CD4-positive, alpha-beta T cell treated with Interleukin-1 beta for 1 hour (primary cell): ENCODE data around the gene DHRS3.

Experiments used
- DNase-seq, 2 donors: peaks; one replicate each; pipeline ENCODE4 v3.0.0-alpha.2; 2020 to 2022

DHRS3 gene

GRCh38 chr1:12637693-12638092, 19.7 kb upstream of the DHRS3 start:
- DNase-seq: no peak

- DNase-seq: no peak
Observed at GRCh38 chr1:12636098-12636950, 18.3 kb upstream of the DHRS3 start.

DNA sequence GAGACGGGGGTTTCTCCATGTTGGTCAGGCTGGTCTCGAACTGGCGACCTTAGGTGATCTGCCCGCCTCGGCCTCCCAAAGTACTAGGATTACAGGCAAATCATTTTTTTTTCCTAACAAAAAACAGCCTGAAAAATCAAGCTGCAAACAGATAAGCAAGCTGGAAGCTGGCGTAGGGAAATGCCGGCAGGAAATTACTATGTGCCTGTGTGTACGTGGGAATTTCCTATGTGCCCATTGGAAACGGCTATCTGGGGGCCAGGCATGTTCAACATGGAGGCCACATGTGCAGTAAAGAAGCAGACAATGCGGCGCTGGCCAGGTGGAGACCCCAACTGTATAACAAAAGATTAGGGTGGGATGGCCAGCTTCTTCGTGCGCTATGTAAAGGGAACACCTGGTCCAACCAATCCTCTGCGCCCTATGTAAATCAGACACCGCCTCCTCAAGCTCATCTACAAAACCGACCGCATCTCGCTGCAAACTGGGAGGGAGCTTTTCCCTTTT, 16.7 kb upstream of the DHRS3 start:
- DNase-seq: no peak

DNA sequence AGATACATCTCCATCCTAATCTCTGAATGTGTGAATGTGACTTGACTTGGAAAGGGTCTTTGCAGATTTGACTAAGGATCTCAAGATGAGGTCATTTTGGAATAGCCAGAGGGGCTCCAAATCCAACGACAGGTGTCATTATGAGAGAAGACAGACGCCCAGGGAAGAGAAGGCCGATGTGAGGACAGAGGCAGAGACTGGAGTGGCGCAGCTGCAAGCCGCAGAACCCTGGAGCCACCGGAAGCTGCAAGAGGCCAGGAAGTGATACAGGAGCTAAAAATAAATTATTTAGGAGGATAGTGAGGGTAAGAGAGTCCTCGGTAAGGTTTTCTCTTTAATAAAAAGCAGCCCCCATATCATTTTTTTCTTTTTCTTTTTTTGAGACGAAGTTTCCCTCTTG, 16.1 kb upstream of the DHRS3 start:
- no peak for DNase-seq

DNA sequence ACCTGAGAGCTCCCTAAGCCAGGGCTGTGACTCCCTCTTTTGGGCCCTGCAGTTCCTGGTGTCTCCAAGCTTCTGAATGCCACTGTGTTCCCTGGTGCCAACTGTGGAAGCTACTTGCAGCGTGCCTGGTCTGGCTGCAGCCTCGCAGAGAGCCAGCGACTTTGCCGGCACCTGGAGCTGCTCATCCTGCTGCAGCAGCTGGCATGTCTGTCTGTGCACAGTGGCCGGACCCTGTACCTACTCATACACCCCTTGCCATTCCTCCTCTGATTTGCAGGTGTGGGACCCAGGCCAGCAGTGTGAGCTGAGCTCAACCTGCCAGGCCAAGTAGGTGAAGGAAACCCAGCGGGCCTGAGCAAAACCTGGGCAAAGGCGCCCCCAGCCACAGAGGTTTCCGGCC, 13.6 kb upstream of the DHRS3 start:
- no peak for DNase-seq

- DNase-seq: no peak
Observed at GRCh38 chr1:12630946-12631530, 13.0 kb upstream of the DHRS3 start.

DNA sequence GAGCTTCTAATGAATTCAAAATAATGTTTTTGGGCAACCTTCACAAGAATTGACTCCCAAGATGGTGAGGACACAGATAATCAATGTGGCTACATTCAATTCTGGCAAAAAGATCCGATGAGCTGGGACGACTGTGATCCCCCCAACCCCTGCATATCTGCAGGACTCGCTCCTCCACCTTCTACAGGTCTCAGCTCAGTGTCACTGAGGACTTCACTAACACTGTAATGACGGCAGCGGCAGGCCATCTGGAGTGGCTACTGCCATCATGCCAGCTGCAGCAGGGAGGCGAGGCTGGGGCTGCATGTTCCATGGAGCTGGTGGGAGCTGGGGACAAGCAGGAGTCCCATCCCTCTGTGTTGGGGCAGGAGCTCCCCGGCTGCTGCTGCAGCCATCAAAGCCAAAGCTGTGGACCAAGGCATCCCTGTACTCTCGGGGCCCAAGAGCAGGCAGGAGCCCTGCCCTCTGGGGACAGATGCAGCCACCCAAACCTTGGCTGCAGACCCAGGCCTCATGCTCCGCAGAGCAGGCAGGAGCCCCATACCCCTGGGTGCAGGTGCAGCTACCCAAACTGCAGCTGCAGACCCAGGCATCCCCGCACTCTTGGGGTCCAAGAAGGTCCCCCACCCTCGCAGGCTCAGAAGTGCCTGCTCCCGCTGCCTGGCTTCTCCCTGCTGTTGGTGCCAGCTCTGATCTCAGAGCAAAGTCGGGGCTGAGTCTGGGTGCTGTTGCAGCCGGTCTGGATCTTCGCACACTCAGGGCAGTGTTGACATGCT, 12.2 kb upstream of the DHRS3 start:
- no peak for DNase-seq

- no peak for DNase-seq
Observed at GRCh38 chr1:12629511-12629956, 11.5 kb upstream of the DHRS3 start.

- DNase-seq: no peak
Observed at GRCh38 chr1:12627296-12627695, 9.3 kb upstream of the DHRS3 start.

DNA sequence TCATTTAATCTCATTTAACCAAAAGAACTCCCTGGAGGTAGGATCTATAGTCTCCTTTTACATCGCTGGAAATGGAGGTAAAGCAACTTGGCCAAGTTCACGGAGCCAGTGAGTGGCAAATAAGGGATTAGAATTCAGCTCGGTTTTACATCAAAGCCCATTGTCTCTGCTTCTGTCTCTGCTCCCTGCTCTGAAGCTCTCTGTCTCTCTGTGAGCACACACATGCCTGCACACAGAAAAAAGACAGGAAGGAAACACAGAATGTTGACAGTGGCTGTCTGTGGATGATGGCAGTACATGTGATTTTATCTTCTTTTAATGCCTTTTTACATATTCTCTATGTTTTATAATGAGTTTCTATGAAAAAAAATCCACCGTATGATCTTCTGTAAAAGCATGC, 8.9 kb upstream of the DHRS3 start:
- DNase-seq: no peak

DNA sequence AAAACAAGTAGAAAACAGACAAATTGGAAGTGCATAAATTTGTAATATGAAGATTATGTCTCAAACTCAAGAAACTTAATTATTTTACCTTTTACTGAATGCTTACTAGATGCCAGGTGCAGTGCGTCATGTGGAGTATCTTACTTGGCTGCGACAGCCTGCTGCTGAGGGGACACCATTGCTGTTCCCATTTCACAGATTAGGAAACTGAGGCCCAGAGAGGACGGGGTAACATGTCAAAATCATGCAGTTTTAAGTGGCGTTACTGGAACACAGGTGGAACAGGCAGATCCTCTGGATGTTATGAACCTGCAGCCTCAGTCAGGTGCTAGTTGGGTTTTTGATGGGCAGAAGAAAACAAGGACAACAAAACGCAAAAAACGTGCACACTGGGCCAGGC, 7.3 kb upstream of the DHRS3 start:
- DNase-seq: no peak

DNA sequence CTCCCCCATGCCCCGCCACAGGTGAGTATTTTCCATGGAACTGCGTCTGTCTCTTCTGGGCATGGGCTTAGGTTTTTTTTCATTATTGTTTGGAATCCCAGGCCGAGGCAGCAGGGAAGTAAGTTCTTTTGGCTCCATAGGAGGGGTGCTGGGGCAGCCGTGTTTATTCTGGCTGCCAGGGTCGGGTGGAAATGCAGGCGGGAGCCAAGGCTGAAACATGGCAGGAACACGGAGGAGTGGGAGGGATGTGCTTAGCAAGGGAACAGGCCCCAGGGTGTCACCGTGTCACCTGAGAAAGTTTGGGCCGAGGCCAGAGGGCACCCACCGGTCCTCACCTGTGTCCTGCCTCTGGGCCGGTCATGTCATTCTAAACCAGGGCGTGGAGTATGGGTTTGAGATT, 4.5 kb upstream of the DHRS3 start:
- no peak for DNase-seq

GRCh38 chr1:12621346-12622335, 3.6 kb upstream of the DHRS3 start:
- no peak for DNase-seq

GRCh38 chr1:12620931-12621330, 2.9 kb upstream of the DHRS3 start:
- no peak for DNase-seq

DNA sequence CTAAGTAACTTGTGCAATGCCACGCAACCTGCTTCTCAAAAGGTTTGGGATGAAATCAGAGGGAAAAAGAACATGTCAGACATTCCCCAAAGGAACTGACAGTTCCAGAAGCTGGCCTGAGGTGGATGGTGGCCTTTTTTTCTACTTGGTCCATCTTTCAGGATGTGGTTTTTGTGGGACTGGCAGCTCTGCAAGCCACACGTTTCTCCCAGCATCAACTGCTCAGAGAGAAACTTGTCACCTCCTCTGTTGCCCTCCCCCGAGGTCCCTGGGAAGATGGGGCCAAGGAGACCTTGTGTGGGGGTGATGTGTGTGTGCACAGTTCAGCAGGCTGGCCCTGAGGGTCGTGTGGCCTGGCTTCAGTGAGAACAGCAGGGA, 2.5 kb upstream of the DHRS3 start:
- DNase-seq: peak in 1 of 2 donors; percentile 39

DNA sequence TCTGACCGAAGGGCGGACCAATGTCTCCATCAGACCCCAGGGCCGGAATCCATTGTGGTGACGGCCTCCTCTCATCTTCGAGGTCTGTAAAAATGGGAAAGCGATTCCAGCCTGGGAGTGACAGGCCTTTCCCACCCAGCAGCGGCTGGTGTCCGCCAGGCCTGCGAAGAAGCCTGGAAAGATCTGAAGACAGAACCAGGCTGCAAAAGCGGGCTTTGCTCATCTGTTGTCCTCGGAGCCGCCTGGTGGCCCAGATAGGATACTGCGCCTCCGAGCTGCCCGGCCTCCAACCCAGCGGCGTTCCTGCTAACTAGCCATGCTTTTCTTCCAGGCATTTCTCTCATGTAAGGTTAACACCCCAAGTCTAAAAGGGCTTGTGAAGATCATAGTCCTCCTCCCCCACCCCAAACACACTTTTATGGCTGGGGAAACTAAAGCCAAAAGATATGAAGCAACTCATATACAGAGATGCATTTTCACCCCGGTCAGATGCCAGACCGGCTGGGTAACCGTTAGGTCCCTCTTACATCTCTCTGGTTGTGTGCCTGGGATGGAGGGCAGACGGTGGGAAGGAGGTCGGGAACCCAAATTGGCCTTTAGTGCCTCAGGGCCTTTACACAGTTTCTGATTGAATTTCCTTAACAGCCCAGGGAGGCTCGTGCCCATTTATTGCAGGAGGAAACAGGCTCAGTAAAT, 1.9 kb upstream of the DHRS3 start:
- peak; percentile 77 to 80 for DNase-seq

- peak; percentile 36 to 43 for DNase-seq
Observed at GRCh38 chr1:12618965-12619791, 1.2 kb upstream of the DHRS3 start.

GRCh38 chr1:12618661-12618964, 603 bp upstream of the DHRS3 start:
- no peak for DNase-seq

GRCh38 chr1:12617511-12617900, 504 bp downstream of the DHRS3 start:
- peak; percentile 42 to 66 for DNase-seq

DNA sequence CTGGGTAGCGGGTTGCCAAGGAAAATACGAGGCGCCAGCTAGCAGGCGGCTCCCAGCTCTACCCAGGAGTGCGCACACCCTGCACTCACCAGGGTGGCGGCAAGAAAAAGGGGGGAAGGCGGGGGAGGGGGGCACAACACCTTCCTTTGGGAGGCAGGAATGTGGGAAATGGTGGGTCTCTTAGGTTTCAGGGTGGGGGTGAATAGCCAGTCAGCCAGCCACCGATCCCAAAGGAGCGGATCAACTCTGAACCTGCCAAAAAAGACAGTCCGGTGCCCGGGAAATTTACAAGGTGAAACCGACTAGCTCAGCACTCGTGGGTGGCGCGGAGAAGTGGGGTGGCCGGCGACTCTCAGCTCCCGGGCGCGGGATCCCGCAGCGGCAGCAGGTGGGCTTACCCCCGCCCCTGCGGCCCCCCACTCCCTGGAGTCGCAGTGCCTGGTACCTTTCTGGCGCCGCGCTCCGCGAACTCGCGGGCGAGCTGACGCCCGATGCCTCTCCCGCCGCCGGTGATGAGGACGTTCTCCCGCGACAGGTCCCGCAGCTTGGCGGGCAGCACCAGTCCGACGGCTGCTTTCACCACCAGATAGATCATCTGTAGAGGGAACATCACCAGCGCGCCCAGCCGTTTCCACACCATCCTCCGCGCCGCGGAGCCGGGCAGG, 1.2 kb downstream of the DHRS3 start:
- peak in 1 of 2 donors; percentile 21 for DNase-seq
